HG02588 (cell line): ENCODE data around the gene CCND1.

ENCODE experiments used
- ATAC-seq: cut with Tn5 transposase; IDR thresholded peaks from one replicate; pipeline ENCODE4 v1.9.1; 2021; ENCODE audit warnings: mild to moderate bottlenecking, moderate library complexity; ENCODE audit not compliant: unreplicated experiment

Gene CCND1

DNA sequence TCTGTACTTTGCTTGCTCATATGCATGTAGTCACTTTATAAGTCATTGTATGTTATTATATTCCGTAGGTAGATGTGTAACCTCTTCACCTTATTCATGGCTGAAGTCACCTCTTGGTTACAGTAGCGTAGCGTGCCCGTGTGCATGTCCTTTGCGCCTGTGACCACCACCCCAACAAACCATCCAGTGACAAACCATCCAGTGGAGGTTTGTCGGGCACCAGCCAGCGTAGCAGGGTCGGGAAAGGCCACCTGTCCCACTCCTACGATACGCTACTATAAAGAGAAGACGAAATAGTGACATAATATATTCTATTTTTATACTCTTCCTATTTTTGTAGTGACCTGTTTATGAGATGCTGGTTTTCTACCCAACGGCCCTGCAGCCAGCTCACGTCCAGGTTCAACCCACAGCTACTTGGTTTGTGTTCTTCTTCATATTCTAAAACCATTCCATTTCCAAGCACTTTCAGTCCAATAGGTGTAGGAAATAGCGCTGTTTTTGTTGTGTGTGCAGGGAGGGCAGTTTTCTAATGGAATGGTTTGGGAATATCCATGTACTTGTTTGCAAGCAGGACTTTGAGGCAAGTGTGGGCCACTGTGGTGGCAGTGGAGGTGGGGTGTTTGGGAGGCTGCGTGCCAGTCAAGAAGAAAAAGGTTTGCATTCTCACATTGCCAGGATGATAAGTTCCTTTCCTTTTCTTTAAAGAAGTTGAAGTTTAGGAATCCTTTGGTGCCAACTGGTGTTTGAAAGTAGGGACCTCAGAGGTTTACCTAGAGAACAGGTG is 11.1 kb downstream of the CCND1 start:
- ATAC-seq, result no peak

DNA sequence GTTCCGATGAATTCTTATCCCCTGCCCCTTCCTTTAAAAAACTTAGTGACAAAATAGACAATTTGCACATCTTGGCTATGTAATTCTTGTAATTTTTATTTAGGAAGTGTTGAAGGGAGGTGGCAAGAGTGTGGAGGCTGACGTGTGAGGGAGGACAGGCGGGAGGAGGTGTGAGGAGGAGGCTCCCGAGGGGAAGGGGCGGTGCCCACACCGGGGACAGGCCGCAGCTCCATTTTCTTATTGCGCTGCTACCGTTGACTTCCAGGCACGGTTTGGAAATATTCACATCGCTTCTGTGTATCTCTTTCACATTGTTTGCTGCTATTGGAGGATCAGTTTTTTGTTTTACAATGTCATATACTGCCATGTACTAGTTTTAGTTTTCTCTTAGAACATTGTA is 12.0 kb downstream of the CCND1 start:
- no peak for ATAC-seq

DNA sequence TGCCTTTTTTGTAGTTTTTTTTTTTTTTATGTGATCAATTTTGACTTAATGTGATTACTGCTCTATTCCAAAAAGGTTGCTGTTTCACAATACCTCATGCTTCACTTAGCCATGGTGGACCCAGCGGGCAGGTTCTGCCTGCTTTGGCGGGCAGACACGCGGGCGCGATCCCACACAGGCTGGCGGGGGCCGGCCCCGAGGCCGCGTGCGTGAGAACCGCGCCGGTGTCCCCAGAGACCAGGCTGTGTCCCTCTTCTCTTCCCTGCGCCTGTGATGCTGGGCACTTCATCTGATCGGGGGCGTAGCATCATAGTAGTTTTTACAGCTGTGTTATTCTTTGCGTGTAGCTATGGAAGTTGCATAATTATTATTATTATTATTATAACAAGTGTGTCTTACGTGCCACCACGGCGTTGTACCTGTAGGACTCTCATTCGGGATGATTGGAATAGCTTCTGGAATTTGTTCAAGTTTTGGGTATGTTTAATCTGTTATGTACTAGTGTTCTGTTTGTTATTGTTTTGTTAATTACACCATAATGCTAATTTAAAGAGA is 12.5 kb downstream of the CCND1 start:
- ATAC-seq, result no peak

DNA sequence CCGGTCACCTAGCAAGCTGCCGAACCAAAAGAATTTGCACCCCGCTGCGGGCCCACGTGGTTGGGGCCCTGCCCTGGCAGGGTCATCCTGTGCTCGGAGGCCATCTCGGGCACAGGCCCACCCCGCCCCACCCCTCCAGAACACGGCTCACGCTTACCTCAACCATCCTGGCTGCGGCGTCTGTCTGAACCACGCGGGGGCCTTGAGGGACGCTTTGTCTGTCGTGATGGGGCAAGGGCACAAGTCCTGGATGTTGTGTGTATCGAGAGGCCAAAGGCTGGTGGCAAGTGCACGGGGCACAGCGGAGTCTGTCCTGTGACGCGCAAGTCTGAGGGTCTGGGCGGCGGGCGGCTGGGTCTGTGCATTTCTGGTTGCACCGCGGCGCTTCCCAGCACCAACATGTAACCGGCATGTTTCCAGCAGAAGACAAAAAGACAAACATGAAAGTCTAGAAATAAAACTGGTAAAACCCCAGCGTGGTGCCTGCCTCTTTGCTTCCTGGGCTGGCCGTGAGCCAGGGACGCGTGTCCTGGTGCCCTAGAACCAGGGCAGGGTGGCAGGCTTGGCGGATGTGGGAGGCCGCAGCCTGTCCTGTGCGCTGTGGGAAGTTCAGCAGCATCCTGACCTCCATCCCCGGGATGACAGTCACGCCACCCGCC is 13.2 kb downstream of the CCND1 start:
- no peak for ATAC-seq

DNA sequence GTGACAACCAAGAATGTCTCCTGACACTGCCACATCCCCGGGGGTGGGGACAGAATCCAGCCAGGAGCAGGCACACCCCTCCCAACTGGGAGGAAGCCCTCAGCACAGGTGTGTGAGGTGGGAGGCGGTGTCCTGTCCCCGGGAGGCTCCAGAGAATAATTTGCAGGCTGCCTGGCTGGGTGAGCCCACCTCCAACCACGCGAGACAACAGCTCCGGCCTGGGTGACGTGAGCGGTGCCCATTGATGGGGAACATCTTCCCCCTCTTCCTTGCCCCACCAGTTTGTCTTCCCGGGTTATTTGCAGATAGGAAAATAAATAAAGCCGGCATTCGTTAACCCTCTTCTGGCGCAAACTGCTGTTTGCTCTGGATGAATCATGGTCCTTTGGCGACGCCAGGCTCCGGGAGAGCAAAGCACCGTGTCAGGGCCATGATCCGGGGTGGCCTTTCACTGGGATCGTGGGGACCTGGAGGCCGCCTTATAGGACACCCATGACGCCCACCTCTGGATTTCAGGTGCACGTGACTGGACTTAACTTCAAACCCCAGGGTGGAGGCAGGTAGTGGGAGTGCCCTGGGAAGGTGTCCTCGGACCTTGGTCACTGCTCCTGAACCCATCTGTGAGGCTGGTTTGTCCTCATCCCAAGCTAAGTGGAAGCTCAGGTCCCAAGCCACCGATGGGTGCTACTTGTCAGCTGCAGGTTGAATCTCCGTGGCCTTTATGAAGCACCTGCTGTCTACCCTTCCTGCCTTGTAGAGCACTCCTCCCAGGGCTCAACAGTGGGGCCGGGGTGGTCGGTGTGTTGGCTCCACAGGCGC is 13.9 kb downstream of the CCND1 start:
- ATAC-seq, result no peak

DNA sequence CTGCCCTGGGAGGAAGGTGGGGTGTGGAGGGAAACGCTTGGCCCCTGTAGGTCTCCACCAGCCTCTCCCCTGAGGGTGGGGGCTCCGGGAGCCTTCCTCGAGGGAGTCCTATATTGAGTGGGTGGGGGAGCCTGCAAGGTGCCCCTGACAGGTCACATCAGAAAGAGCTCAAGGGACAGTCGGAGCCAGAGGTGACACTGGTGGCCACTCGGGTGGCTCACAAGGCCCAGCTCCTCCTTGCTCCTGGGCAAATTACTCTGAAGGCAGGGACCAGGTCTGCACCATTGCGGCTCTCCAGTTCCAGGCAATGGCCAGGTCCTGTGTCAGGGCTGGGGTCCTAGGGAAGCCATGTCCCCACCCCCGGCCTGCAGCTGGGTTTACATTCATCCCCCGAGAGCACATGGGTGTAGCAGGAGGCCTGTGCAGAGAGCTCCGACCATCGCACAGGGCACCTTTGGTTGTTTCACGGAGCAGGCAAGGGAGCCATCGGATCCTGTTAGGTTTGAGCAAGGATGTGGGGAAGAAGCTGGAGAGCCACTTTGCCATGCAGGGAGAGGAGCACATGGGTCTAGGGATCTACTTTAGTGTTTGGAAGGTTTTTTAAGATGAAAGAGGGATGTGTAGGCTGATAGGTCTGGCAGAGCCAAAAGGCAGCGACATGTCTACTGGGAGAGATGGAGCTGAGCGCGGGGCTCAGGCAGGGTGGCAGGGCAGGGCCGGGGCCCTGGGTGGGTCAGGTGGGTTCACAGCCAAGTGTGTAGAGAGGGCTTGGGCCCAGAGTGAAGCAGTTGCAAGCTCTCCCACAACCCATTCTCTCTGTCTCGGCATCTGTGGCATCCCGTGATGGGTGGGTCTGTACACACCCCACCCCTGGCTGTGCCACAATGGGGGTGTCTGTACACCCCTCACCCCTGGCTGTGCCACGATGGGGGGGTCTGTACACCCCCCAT is 14.8 kb downstream of the CCND1 start:
- ATAC-seq, result no peak

DNA sequence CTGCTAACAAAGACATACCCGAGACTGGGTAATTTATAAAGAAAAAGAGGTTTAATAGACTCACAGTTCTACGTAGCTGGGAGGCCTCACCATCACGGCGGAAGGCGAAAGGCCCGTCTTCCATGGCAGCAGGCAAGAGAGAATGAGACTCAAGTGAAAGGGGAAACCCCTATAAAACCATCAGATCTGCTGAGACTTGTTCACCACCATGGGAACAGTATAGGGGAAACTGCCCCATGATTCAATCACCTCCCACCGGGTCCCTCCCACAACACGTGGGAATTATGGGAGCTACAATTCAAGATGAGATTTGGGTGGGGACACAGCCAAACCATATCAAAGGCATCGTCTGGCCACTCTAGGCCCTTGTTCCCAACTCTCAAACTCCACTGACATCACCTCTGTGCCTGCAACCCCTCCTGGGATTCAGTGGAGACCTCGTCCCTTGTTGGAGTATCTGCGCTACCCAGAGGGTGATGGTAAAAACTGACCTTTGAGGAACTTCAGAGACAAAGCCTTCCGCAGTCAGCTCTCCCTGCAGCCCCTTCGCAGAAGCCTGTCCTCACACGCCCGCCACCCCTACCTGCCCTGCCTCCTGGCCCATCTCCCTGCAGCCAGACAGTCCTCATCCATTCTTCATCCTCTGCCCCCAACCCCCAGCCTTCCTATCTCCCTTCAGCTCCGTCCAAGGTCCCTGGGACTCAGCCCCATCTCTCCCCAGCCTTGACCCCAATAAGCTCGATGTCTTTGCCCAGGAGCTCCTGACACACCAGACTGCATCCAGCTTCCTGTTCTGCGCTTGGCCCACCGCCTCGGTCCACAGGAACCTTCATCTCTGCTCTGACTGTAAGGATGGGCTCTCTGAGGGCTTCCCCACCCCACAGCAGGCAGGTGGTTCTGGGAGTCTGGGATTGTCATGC is 15.8 kb downstream of the CCND1 start:
- no peak for ATAC-seq

DNA sequence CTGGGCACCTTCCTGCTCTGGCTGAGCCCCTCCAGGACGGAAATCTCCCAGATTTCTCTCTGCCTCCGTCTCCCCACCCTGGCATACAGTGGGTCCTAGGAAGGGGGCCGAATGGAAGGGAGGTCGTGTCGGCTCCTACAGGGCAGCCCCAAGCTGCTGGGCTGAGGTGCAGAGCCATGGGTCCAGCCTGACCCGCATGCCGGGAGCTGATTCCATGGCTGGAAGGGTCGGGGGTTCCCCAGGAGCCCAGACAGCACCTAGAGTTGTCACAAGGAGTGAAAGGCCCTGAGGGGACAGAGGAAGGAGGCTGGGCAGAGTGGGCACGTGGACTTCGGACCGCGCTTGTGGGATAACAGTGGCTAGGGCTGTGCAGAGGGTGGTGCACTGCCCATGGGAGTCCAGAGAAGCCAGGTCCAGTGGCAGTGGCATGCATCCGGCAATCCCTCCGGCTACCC is 16.5 kb downstream of the CCND1 start:
- ATAC-seq, result no peak

DNA sequence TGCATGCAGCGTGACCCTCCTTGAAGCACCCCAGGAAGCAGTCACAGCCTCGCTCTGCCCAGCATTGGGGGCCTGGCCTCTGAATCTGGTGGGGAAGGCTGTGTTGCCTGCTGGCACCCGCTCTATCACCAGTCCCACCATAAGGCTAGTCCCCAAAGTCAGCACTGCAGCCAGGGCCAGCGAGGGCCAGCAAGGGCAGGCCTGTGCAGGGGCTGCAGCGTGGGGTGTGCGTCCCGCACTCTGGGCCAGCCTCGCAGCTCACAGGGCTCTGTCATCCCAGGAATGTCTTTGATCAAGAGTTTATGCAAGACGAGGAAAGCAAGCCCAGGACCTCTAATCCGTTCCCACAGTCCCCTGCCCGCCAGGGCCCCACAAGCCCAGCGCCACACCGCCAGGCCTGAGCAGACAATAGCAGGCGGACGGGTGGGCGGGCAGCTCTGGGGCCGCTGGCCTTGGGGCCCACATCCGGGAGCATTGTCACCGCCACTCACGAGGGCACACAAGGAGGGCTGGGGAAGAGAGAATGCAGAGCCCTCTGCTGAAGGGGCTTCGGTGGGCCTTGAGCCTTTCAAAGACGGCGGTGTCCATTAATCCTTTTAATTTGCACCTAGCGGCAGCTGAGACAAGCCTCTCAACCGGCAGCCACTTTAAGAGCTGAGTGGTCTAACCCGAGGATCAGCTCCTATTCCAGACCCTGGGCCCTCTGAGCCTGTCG is 17.1 kb downstream of the CCND1 start:
- no peak for ATAC-seq

DNA sequence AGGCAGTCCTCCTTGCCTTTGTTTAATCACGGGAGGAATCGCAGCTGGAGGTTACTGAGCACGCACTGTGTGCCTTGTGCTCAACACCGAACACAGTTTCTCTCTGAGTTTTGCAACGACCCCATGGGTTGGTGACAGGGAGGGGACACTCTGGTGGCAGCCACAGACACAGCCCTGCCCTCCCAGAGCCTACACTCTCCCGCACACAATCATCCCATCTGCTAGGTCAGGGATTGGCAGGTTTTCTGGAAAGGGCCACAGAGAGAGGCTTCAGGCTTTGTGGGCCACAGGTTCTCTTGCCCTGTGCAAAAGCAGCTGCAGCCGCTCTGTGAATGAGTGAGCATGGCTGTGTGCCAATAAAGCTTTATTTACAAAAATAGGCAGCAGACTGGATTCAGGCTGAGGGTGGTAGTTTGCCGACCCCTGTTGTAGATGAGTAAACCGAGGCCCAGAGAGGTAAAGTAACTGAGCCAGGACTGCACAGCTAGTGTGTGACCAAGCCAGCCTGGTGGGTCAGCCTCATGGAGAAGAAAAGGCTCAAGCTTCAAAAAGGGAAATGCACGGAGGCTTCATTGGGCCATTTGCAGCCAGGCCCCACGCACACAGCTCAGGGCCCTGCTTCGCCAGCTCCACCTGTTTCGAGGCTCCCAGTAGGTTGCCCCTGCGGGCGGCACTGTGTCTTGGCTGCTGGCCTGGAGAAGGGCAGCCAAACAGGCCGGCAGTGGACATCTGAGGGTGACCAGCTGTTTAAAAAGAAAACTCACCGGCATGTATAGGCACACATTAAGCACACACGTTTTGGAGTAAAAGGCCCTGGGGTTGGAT is 17.9 kb downstream of the CCND1 start:
- ATAC-seq, result no peak

DNA sequence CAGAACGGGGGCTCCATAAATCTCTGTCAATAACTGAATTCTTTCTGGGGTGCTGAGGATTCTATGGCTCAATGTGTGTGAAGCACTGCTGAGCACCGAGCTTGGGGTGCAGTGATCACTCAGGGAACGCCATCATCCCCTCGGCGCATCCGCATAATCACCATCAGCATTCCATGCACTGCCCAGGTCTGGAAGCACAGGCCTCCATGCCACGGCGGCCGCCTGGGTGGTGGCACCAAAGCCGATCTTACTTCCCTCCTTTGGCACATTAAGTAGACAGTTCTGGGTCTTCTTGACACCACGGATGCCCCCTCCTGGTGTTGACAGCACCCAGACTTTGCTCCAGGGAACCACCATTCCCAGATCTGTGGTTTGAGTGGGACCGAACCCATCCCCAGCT is 18.6 kb downstream of the CCND1 start:
- ATAC-seq, result no peak

DNA sequence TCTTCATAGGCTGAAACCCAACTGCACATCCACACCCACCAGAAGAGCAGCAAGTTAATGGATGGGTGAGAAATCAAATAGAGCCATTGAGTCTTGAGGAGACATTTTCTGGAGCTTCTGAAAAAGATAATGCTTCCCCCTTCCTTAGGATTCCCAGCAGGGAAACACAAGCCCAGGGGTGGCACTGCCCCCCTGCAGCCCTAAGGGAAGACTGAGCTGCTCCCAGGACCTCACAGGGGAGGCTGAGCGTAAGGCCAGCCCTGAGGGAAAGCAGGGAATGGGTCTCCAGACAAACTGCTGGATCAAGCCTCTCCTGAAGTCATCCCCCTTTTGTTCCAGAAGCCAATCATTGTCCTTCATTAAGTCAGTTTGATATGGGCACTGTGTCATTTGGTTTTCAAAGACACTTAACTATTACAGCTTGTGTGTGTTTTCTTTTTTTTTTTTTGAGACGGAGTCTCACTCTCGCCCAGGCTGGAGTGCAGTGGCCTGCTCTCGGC is 19.1 kb downstream of the CCND1 start:
- no peak for ATAC-seq

DNA sequence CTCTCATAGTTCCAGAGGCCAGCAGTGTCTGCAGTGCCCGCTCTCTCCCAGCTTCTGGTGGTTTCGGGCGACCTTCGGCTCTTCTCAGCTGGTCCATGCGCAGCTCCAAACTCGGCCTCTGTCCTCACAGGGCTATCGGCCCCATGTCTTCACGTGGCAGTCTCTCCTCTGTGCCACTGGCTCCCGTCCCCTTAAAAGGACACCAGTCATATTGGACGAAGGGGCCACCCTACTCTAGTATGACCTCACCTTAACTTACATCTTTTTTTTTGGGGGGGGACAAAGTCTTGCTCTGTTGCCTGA is 20.4 kb downstream of the CCND1 start:
- ATAC-seq, result no peak

DNA sequence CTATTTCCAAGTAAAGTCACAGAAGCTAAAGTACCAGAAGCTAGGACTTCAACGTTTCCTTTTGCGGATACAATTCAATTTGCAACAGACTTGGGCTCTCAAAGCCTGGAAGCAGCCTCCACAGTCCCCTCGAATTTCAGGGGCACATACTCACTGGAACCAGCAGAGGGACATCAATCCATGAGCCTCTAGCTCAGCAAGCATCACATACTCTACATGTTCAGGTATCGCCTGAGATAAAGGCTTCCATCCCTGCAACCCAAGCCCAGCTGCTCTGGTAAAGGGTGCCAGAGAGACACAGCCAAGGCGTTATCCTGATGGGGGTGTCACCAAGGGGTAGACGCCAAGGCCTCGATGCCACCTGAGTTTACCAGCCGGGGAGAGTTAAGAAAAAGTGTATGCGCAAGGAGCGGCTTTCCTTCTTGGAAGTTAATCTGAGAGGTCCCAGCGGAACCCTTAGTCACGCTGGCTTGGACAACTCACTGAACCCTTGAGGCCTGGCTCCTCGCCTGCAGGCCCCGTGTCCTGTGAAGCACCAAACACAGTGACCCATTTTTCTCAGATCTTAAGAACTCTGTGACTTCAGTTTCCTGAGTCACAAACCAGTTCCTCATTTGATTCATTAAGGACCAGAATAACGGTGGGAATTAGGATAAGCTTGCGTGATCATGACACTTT is 21.2 kb downstream of the CCND1 start:
- no peak for ATAC-seq

DNA sequence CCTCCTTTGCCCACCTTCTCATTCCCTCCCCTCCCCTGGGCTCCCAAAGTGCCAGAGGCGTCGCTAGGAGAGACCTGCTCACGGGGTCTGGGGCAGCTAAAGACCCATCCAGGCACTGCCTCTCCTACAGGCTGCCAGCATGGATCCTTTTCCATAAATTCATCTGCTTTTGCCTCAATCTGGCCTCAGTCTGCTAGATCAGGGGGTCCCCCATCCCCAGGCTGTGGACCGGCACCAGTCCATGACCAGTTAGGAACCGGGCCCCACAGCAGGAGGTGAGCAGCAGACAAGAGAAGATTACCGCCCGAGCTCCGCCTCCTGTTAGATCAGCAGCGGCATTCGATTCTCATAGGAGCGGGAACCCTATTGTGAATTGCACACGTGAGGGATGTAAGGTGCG is 21.9 kb downstream of the CCND1 start:
- ATAC-seq, result no peak

DNA sequence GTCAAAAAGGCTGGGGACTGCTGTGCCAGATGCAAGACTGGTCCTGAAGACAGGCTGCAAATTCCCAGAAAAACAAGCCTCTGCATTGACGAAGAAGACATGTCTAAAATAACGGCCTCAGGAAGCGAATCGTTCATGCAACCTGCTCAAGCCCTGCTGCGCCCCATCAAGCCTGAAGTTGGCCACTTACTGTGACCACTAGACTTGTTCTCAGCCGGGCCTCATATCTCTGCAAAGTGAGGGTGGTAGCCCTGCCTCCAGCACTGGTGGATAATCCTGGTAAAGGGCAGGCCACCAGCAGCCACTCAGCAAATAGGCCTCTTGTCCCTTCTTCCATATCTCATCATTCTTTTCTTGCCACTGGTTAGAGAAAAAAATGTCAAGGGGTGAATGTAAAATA is 22.4 kb downstream of the CCND1 start:
- ATAC-seq, result no peak

DNA sequence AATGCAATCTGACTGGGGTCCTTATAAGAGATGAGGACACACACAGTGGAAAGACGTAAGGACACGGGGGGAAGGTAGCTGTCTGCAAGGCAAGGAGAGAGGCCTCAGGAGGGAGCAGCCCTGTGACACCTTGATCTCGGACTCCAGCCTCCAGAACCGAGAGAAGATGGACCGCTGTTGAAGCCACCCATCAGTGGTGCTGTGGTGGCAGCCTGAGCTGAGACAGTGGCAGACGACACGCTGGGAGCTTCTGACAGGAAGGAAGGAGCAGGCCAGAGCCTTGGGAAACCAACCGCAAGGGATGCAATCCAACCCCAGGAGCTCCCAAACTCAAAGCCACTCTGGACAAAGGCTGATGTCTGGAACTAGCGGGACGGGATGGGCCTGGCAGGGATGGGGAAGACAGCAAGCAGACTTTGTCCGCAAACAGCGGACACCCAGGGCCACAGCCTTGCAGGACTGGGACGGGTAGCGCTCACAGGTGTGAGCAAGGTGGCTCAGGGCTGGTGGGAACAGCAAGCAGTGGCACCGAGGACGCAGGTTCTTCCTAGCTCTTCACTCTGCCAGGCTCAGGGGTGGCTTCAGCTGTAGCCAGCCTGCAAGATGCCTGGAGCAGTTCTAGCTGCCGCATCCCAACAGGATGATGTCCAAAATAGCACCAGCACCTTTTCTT is 23.3 kb downstream of the CCND1 start:
- ATAC-seq, result no peak
